Measurements from ENCODE around the gene GPRC5C. TPM values are rescaled to one million over a fixed set of nuclear protein-coding genes. Genes with fewer than 3 reads are reported as not detected.

The GPRC5C gene
- total and polyA plus RNA-seq, 2 of the 13 experiments (the other 11 are each of a cell fraction or from before 2014, with no cell fraction given) = 85.6 to 300 TPM

- TF ChIP-seq NRL (CRISPR knock-in tag; IDR thresholded peaks at IDR 0.05; ENCODE audit: borderline replicate concordance) (peak; percentile 52), FOSL2 (CRISPR knock-in tag; IDR thresholded peaks at IDR 0.05) (peak; percentile 74), E2F1 (CRISPR knock-in tag; IDR thresholded peaks at IDR 0.05) (no peak), ZNF639 (CRISPR knock-in tag; conservative IDR thresholded peaks at IDR 0.05) (0 out of 2 replicates have a peak, but pooled peaks have one; percentile 17), GRHL1 (CRISPR knock-in tag; conservative IDR thresholded peaks at IDR 0.05) (no peak), ZNF687 (CRISPR knock-in tag; IDR thresholded peaks at IDR 0.05) (peak; percentile 86), TFAP4 (IDR thresholded peaks at IDR 0.05; ENCODE audit: borderline replicate concordance, low read depth) (peak; percentile 30; the same call in 1 of the 2 replicates), ZMYM3 (CRISPR knock-in tag; IDR thresholded peaks at IDR 0.05) (0 out of 2 replicates have a peak, but pooled peaks have one; percentile 44), DRAP1 (CRISPR knock-in tag; IDR thresholded peaks at IDR 0.05) (peak; percentile 45; the same call in 1 of the 2 replicates), KAT7 (CRISPR knock-in tag; IDR thresholded peaks at IDR 0.05; ENCODE audit: borderline replicate concordance) (peak; percentile 71; the same call in 1 of the 2 replicates), ZBTB34 (CRISPR knock-in tag; IDR thresholded peaks at IDR 0.05) (no peak), ZNF788 (CRISPR knock-in tag; IDR thresholded peaks at IDR 0.05; ENCODE audit: borderline replicate concordance) (0 out of 2 replicates have a peak, but pooled peaks have one; percentile 10), ZNF224 (CRISPR knock-in tag; IDR thresholded peaks at IDR 0.05) (0 out of 2 replicates have a peak, but pooled peaks have one; percentile 27), PHF8 (CRISPR knock-in tag; IDR thresholded peaks at IDR 0.05) (peak; percentile 45; the same call in 1 of the 2 replicates), AKAP8 (CRISPR knock-in tag; IDR thresholded peaks at IDR 0.05) (peak; percentile 89; the same call in 1 of the 2 replicates), TBX2 (CRISPR knock-in tag; IDR thresholded peaks at IDR 0.05; ENCODE audit: borderline replicate concordance) (no peak)
Measured at GRCh38 chr17:74433421-74434121, 1.7 kb downstream of the GPRC5C start (continued).

Measured in HepG2 (cell line).